ENCODE data around the gene FBXL4. TPM values are rescaled to one million over a fixed set of nuclear protein-coding genes. Genes with fewer than 3 reads are reported as not detected.

Gene FBXL4
- total RNA-seq, 4 donors from 2014 or later, result 14.7 to 18.4 (median 17.3) TPM

GRCh38 chr6:98839781-98840361 is 107.9 kb downstream of the FBXL4 start:
- WGBS, 2 donors, result 39 to 46% methylated on average over 5 of the region's 5 CpGs
- DNase-seq (ENCODE audit: low spot score in 2 of 2), result no peak
- no peak for TF ChIP-seq POLR2A (IDR thresholded peaks at IDR 0.05)
- no peak for TF ChIP-seq CTCF (IDR thresholded peaks at IDR 0.05)

DNA sequence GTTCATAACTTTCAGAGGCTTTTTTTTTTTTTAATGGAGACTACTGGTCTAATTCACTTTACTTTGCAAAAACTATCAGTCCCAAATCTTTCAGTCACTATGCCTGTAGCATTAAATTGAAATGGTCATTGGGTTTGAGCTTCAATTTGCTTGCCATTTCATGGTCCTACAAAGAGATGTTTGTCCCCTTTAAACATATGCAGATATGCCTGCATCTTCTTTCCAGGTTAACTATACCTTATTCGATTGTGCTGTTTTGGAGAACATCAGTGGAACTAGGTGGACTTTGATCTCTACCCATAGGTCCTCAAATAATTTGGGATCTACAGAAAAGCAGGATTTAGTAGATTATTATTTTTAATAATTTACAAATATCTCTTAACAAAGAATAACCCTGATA is 108.8 kb downstream of the FBXL4 start:
- WGBS, 2 donors, result 26 to 33% methylated on average over 1 of the region's 1 CpG
- no peak for TF ChIP-seq POLR2A (IDR thresholded peaks at IDR 0.05)
- TF ChIP-seq CTCF (IDR thresholded peaks at IDR 0.05), result no peak
- intact Hi-C loops (cut with DNase I; ENCODE audit: low total_unique reads), result no loop called here
- DNase-seq (ENCODE audit: low spot score in 2 of 2), result no peak
- H3K4me3 ChIP-seq (ENCODE audit: low read depth, poor library complexity, severe bottlenecking), result no peak overlapping the region

More at GRCh38 chr6:98839781-98840361, 107.9 kb downstream of the FBXL4 start:
- H3K4me3 ChIP-seq (ENCODE audit: low read depth, poor library complexity, severe bottlenecking), result no peak overlapping the region
- intact Hi-C loops (cut with DNase I; ENCODE audit: low total_unique reads), result loop anchor here (10.0 kb wide), 1 partner anchor 1345 kb away; no protein-coding TSS in a partner anchor

GRCh38 chr6:98838032-98838431 is 109.7 kb downstream of the FBXL4 start:
- 43 to 49% methylated on average over 4 of the region's 4 CpGs for WGBS, 2 donors
- intact Hi-C loops (cut with DNase I; ENCODE audit: low total_unique reads), result no loop called here

DNA sequence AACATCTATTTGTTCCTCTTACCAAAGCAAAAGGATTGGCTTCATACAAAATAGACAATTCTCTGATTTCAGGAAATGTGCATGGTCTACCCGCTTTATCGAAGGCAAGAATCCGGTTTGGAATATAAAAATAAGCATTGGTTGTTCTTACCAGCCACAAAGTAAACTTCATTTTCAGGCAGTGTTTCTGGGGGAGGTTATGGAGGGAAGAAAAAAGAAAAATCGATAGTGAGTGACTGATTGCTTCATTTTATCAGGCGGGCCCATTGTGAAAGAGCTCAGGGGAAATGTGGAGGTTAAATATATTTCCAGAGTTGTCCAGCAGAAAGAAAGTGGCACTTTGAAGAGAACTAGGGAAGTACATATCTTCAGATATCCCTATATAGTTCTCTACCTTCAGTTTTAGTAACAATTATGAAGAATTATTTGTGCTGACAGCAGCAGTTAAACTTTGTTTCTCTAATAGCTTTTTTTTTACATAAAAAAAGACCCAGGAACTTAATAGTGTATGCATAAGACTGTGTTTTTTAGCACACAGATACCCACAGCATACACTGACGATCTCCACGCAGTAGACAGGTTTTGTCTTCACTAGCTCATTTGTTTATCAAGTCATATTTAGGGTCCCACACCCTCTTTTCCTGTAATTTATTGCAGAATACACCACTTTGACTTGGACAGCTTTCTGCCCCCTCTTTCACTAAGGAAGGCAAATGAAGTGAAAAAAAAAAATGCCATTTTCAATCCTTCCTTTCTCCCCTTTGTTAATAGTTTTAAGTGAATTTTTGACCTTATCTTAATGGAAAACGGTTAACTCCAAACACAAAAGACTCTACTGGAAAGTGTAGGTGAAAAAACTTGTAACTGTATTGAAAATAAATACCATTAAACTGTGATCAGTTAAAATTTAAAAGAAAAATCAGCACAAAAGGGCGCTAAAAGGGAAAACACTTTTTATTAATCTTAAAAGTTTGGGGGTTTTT is 110.5 kb downstream of the FBXL4 start:
- intact Hi-C loops (cut with DNase I; ENCODE audit: low total_unique reads), result no loop called here
- 33 to 38% methylated on average over 9 of the region's 9 CpGs for WGBS, 2 donors
- H3K4me3 ChIP-seq (ENCODE audit: low read depth, poor library complexity, severe bottlenecking), result no peak overlapping the region
- no peak for TF ChIP-seq POLR2A (IDR thresholded peaks at IDR 0.05)
- TF ChIP-seq CTCF (IDR thresholded peaks at IDR 0.05), result no peak
- no peak for DNase-seq (ENCODE audit: low spot score in 2 of 2)

More at GRCh38 chr6:98838032-98838431, 109.7 kb downstream of the FBXL4 start:
- no peak for TF ChIP-seq POLR2A (IDR thresholded peaks at IDR 0.05)
- no peak for TF ChIP-seq CTCF (IDR thresholded peaks at IDR 0.05)
- no peak overlapping the region for H3K4me3 ChIP-seq (ENCODE audit: low read depth, poor library complexity, severe bottlenecking)
- no peak for DNase-seq (ENCODE audit: low spot score in 2 of 2)

DNA sequence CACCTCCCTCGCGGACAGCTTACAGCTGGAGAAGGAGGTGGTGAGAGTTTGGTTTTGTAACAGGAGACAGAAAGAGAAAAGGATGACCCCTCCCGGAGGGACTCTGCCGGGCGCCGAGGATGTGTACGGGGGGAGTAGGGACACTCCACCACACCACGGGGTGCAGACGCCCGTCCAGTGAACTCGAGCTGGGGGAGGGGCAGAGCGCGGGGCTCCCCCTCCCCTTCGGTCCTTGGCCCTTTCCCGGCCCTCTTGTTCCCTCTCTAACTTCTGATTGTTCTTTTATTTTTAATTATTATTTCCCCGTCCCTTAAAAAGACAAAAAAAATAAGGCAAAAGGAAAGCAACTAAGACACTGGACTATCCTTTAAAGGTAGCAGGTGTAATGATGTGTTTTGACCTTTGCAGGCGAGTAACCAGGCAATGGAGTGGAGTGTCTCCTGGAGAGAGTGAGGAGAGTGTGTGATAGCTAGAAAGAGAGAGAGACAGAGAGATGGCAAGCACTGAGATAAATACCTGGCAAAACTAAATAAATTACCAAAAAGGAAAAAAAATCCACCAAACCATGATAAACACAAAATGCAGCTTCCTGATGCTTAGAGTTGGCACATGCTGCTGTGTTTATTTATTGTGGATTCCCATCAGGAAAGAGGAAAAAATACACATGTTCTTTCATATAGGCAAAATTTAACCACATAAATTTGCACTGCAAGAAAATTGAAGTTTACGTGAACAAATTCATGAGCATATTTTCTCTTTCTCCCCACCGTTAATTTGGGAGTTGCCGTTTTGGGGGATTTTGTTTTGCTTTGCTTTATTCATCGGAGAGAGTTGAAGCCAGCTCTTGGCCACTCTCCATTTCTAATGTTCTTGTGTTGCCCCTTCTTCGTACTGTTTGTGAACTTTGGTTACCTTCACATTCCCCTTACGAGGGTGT is 111.5 kb downstream of the FBXL4 start:
- intact Hi-C loops (cut with DNase I; ENCODE audit: low total_unique reads), result no loop called here
- no peak for DNase-seq (ENCODE audit: low spot score in 2 of 2)
- TF ChIP-seq CTCF (IDR thresholded peaks at IDR 0.05) (no peak), POLR2A (IDR thresholded peaks at IDR 0.05) (no peak)
- 10 to 15% methylated on average over 23 of the region's 23 CpGs for WGBS, 2 donors
- no peak overlapping the region for H3K4me3 ChIP-seq (ENCODE audit: low read depth, poor library complexity, severe bottlenecking)

Data from lower leg skin (tissue), 4 donors.